Hematopoietic multipotent progenitor cell treated with erythropoietin and hydrocortisone succinate and interleukin-3 and kit ligand, for 17 days (in vitro differentiated cells): ENCODE results near the gene SIK1.
"Not testable (repeated sequence)": the region's sequence is repeated elsewhere in the genome, so short reads cannot be mapped to it uniquely, and the experiment has no call there.

Experiments
- DNase-seq: peaks from one replicate; pipeline ENCODE4 v3.0.0-alpha.2; 2015; ENCODE audit warnings: low spot score

SIK1 gene

GRCh38 chr21:43426404-43427241 is at the start of gene SIK1:
Gene SIK1 (minus strand): TSS chr21:43427131. CDS start chr21:43426178, 953 bp downstream.
- not testable (repeated sequence) for DNase-seq

- not testable (repeated sequence) for DNase-seq
These were observed 44.8 kb upstream of the SIK1 start for GRCh38 chr21:43471597-43472242.

GRCh38 chr21:43469719-43470458 is 43.0 kb upstream of the SIK1 start:
- not testable (repeated sequence) for DNase-seq

- DNase-seq = no peak
These were observed 40.9 kb upstream of the SIK1 start for GRCh38 chr21:43467785-43468184.

- DNase-seq = not testable (repeated sequence)
These were observed 38.2 kb upstream of the SIK1 start for GRCh38 chr21:43465159-43465558.

- DNase-seq = not testable (repeated sequence)
These were observed 36.7 kb upstream of the SIK1 start for GRCh38 chr21:43463498-43464261.

GRCh38 chr21:43462932-43463331 is 36.0 kb upstream of the SIK1 start:
- DNase-seq = not testable (repeated sequence)

- not testable (repeated sequence) for DNase-seq
These were observed 33.5 kb upstream of the SIK1 start for GRCh38 chr21:43460475-43460874.

GRCh38 chr21:43458995-43459394 is 32.1 kb upstream of the SIK1 start:
- DNase-seq = not testable (repeated sequence)

- not testable (repeated sequence) for DNase-seq
These were observed 29.8 kb upstream of the SIK1 start for GRCh38 chr21:43456616-43457314.

GRCh38 chr21:43455717-43456116 is 28.8 kb upstream of the SIK1 start:
- not testable (repeated sequence) for DNase-seq

GRCh38 chr21:43454176-43454575 is 27.2 kb upstream of the SIK1 start:
- DNase-seq = not testable (repeated sequence)

- DNase-seq = not testable (repeated sequence)
These were observed 24.9 kb upstream of the SIK1 start for GRCh38 chr21:43451850-43452249.

GRCh38 chr21:43450287-43450686 is 23.4 kb upstream of the SIK1 start:
- DNase-seq = not testable (repeated sequence)

GRCh38 chr21:43447353-43447977 is 20.5 kb upstream of the SIK1 start:
- not testable (repeated sequence) for DNase-seq

GRCh38 chr21:43446277-43446932 is 19.5 kb upstream of the SIK1 start:
- not testable (repeated sequence) for DNase-seq

- DNase-seq = not testable (repeated sequence)
These were observed 17.6 kb upstream of the SIK1 start for GRCh38 chr21:43444524-43444923.

GRCh38 chr21:43442571-43442970 is 15.6 kb upstream of the SIK1 start:
- DNase-seq = not testable (repeated sequence)

GRCh38 chr21:43440835-43441727 is 14.2 kb upstream of the SIK1 start:
- not testable (repeated sequence) for DNase-seq
